TTC549 (cell line): ENCODE data around the gene PAPOLG.
"Not testable (repeated sequence)": the region's sequence is repeated elsewhere in the genome, so short reads cannot be mapped to it uniquely, and the experiment has no call there.

Source experiments
- FAIRE-seq: peaks from 2 replicates; lab custom pipeline; 2012; peaks lifted over from hg19 to GRCh38; lab: Jason Lieb, UNC

The PAPOLG gene

GRCh38 chr2:60823694-60824305 lies 67.7 kb downstream of the PAPOLG start:
- FAIRE-seq: no peak

DNA sequence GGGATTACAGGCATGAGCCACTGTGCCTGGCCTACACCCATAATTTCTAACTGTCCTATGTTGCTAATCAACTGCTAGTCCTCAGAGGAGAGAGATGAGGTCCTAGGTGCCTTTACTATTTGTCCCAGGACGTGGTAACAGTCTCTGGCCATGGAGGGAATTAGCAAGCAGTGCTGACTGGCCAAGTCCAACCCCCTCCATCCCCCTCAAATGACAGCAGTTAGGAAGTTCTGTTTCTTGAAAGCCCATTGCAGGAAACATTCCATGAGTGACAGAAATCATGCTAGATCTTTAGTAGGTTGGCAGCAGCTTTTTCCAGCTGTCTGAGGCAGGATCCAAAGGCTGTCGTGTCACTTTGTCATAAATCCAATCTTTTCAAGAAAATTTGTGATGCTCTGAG lies 69.6 kb downstream of the PAPOLG start:
- no peak for FAIRE-seq

GRCh38 chr2:60826111-60826510 lies 70.0 kb downstream of the PAPOLG start:
- FAIRE-seq: no peak

DNA sequence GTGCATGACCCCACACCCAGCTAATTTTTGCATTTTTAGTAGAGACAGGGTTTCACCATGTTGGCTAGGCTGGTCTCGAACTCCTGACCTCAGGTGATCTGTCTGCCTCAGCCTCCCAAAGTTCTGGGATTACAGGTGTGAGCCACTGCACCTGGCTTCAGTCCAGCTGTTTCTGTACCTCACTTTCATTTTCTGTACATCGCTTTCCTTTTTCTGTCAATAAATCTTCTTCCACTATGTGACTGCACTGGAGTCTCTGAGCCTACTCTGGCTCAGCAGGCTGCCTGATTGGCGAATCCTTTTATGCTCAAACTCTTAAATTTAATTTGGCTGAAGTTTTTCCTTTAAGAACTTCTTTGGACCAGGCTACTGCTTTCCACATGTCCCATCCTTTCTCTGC lies 70.8 kb downstream of the PAPOLG start:
- not testable (repeated sequence) for FAIRE-seq

GRCh38 chr2:60827369-60827768 lies 71.3 kb downstream of the PAPOLG start:
- no peak for FAIRE-seq

DNA sequence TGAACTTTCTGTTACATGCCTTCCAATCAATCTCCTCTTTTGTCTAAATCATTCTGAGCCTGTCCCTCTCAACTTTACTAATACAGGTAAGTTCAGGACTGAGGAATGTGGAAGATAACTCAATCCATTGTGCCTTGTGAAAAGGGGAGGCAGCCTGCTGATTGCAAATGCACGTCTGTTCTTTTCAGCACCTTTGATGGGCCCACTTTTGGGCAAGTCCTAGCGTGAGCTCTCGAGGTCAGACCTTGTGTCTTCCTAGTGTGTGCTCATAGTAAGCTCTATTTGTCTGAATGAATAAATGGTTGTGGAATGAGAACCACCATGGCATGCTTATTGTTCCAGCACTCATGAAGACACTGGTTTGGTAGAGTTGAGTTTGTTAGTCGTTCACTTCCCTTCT lies 74.9 kb downstream of the PAPOLG start:
- FAIRE-seq: no peak

DNA sequence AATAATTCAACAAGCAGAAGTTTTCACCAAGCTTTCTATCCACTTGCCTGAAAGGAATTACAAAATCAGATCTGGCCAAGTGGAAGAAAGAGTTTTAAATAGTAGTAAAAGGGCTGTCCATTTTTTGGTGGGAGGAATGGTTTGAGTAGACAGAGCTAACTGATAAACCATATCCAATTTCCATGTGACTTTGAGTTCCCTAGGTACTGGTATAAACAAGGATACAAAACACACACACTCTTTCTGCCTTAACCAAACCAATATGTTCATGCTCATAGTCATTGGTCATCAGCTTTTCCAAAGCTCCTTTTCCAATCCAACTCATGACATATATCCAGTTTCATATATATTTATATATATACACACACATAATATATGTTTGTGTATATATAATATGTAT lies 75.9 kb downstream of the PAPOLG start:
- no peak for FAIRE-seq

- no peak for FAIRE-seq
These were observed 76.6 kb downstream of the PAPOLG start for GRCh38 chr2:60832621-60833020.

GRCh38 chr2:60834270-60834717 lies 78.2 kb downstream of the PAPOLG start:
- no peak for FAIRE-seq

DNA sequence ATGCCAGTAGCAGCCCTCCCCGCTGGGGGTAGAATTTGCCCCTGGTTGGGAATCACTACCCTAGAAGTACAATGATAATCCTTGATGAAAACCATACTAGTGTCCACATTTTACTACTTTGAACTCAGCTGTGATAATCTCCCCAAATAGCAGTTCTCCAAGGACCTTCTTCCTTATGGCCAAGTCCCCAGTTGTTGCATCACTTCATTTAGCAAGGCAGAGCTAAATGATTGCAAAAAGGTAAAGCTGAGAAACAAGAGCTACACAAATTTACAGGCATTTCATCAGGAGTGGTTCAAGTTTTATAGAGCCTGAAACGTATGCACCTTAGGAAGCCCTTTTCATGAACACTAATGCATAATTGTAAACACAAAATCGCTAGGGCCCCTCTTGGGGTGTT lies 80.4 kb downstream of the PAPOLG start:
- no peak for FAIRE-seq

DNA sequence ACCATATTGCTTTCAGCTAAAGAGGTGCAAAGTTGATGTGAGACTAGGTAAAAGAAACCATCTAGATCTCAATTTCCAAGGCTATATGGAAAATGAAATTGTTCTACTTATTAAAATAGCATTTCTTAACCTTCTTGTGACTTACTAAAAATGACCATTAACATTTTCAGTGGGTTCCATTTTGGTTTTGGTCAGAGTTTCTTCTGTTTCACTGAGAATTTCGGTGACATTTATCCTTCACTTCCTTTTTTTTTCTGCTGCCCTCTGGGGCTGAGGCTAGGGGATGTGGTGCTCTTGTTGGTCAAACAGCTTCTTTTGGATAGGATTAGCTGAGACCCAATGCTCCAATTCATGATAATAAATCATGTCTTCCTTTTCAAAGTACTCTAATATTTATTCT lies 81.1 kb downstream of the PAPOLG start:
- no peak for FAIRE-seq

DNA sequence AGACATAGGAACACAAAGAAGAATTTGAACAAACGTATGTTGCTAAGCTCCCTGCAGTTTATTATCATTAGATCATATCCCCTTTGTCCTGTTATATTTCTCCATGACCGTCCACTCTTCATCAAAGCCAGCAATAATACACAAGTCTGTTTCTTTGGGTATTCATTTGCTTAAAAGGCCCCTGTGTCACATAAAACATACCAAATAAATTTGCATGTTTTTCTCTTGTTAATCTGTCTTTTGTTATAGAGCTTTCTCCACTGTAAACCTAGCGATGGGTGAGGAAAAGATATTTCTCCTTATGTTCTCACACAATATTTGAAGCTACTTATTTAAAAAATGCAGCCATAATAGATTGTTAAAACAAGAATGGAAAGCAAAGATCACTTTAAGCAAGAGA lies 82.4 kb downstream of the PAPOLG start:
- no peak for FAIRE-seq

- FAIRE-seq: no peak
These were observed 83.2 kb downstream of the PAPOLG start for GRCh38 chr2:60839126-60839813.

DNA sequence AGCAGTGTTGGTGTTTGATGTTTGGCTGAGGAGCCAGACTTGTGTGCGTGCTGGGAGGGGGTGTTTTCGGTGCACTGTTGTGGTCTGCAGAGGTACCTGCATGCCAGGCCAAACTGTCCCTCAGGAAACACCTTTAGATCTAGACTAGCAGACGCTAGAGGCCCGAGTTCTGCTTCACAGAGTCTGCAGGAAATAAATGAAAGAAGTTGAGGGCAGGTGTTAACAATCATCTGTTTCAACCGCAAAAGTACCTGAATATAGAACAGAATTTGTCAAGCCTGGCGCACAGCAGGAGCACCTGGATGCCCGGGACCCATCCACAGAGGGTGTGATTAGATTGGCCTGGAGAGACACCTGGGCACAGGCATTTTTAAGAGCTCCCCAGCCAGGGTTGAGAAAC lies 84.8 kb downstream of the PAPOLG start:
- no peak for FAIRE-seq

DNA sequence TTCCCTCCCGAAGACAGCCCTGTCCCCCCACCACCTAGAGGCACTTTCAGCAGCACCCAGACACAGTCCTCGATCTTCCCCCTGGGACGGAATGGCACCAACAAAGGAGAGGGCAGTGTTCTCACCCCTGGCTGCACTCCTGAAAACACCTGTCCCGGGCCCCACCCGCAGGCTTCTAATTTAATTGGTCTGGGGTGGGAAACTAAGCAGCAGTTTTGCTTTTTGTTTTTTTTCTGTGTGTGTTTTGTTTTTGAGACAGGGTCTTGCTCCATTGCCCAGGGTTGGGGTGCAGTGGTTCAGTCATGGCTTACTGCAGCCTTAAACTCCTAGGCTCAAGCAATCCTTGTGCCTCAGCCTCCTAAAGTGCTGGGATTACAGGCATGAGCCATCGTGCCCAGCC lies 86.9 kb downstream of the PAPOLG start:
- no peak for FAIRE-seq

DNA sequence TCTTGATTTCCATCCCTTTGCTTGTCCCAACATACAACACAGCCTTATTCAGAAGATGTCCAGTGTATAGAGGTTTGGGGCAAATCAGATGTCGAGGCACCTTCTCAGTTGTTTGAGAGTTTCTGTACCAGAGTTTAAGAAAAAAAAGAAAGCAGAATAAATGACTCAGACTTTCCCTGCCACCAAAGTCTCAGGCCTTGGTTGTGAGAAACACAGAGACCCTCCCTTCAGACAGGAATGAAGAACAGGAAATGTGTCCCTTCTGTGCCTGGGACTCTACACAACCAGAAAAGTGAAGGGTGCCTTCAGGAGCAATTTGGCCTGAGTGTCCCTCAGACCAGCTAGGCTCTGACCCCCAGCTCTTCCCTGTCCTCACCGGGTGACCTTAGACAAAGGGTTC lies 88.0 kb downstream of the PAPOLG start:
- no peak for FAIRE-seq

GRCh38 chr2:60847854-60848253 lies 91.8 kb downstream of the PAPOLG start:
- FAIRE-seq: no peak
